Gastrocnemius medialis (tissue), 4 donors: Measurements from ENCODE around the gene KPTN. TPM values are rescaled to one million over a fixed set of nuclear protein-coding genes. Genes with fewer than 3 reads are reported as not detected.

ENCODE experiments used
- ATAC-seq, 2 donors: fragments of 150-250 bp; one replicate each; pipeline ENCODE4 v1.9.1; 2016
- DNase-seq, 2 donors: peaks; one replicate each; pipeline ENCODE4 v3.0.0-alpha.2; 2019
- H3K27ac ChIP-seq, 4 donors: fragments of 200-600 bp; sonication (generic); 1 replicate in 1 of 4; 2 replicates in 3 of 4; pipeline ENCODE4 v1.5.1; 2016 to 2018; ENCODE audit warnings: mild to moderate bottlenecking in 2 of 4, moderate library complexity in 1 of 4
- H3K27me3 ChIP-seq, 3 donors: fragments of 200-600 bp; sonication (generic) in 2 of 3; 1 replicate in 1 of 3; 2 replicates in 2 of 3; pipeline versions ENCODE4 v1.5.1 to v1.6.0; 2016 to 2019; ENCODE audit warnings: mild to moderate bottlenecking in 1 of 3, moderate library complexity in 1 of 3
- H3K36me3 ChIP-seq, 2 donors: fragments of 200-600 bp; sonication (generic) in 1 of 2; one replicate each; pipeline ENCODE4 v1.5.1; 2017 to 2018
- H3K4me1 ChIP-seq, 2 donors: fragments of 200-600 bp; sonication (generic) in 1 of 2; one replicate each; pipeline ENCODE4 v1.5.1; 2016 to 2017; ENCODE audit warnings: mild to moderate bottlenecking in 2 of 2
- H3K4me3 ChIP-seq, 4 donors: fragments of 200-600 bp; sonication (generic) in 3 of 4; 1 replicate in 1 of 4; 2 replicates in 3 of 4; pipeline ENCODE4 v1.5.1; 2016 to 2019; ENCODE audit warnings: mild to moderate bottlenecking in 2 of 4
- H3K9me3 ChIP-seq, 3 donors: fragments of 200-600 bp; sonication (generic) in 2 of 3; 1 replicate in 1 of 3; 2 replicates in 2 of 3; pipeline ENCODE4 v1.5.1; 2016 to 2019
- POLR2A ChIP-seq, 2 donors: fragments of 450-650 bp; IDR thresholded peaks; one replicate each; pipeline ENCODE4 v1.6.1; 2017; ENCODE audit warnings: antibody characterized with exemption in 2 of 2, mild to moderate bottlenecking in 2 of 2, moderate library complexity in 2 of 2
- in situ Hi-C, 4 donors: fragments of 200-750 bp; cut with MboI; loops; one replicate each; pipeline versions ENCODE4 v1.15.0 to v1.8.0; 2017; ENCODE audit warnings: low sequenced_read_pairs in 4 of 4
- intact Hi-C: fragments of 100-400 bp; cut with DNase I; formaldehyde crosslinking; loops from one replicate; pipeline ENCODE4 v1.15.1; 2023; ENCODE audit warnings: low total_unique reads
- total RNA-seq, 4 donors: library from RNA; depleted of rRNA; stranded (reverse); fragments of >200 nt; gene quantifications; one replicate each; pipeline versions ENCODE4 v1.1.0 to v1.2.3, GENCODE V29; 2016
- TF ChIP-seq, protein P1 (sequence below), 5 experiments: fragments of 450-650 bp in 3 of 5; fragments of 200-600 bp in 2 of 5; sonication (generic) in 2 of 5; IDR thresholded peaks in 4 of 5; conservative IDR thresholded peaks in 1 of 5; 1 replicate in 4 of 5; 2 replicates in 1 of 5; pipeline ENCODE4 v1.5.1; 2016 to 2019; ENCODE audit warnings: antibody characterized with exemption in 5 of 5, mild to moderate bottlenecking in 3 of 5, moderate library complexity in 3 of 5

Gene KPTN
- total RNA-seq, 4 donors from 2014 or later, result 0.91 to 6.4 (median 3.9) TPM

DNA sequence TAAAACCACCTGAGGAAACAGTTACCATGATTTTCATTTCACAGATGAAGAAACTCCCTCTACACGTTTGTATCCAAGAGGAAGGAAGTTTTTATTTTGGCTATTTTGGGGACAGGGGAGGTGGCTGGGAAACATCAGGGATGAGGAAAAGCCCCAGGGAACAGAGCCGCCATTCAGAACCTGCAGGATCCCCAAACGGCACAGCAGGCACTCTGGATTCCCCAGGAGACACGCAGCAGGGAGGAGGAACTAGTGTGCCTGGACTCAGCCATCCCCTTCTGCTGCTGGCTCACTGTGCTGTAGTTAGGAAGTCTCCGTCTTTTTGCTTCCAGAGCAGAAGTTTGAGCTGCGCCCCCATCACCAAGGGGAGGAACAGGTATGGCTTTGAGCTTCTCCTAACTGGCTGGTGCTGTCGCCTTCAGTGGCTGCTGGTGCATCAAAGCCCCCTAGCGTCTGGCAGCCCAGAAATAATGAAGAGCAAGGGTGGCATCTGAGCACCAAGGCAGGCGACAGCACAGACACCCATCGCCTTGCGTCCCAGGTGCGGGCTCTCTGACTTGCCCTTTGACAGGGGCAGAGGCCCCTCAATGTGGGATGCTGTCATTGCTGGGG lies 26.6 kb upstream of the KPTN start:
- peak overlapping the region; percentile 1 to 98 (median 10) for H3K4me3 ChIP-seq
- intact Hi-C loops, result loop anchor here (5.0 to 10.0 kb wide), 2 partner anchors 236 to 272 kb away; partner anchors contain the start of gene INAFM1
- H3K27me3 ChIP-seq, result no peaks in the 10 kb centered on the region
- H3K36me3 ChIP-seq, result no peaks in the 10 kb centered on the region
- H3K27ac ChIP-seq, result peak overlapping the region; percentile 96 to 100 (median 99)
- DNase-seq (no peak), ATAC-seq (no peak)
- TF ChIP-seq, protein P1, sequence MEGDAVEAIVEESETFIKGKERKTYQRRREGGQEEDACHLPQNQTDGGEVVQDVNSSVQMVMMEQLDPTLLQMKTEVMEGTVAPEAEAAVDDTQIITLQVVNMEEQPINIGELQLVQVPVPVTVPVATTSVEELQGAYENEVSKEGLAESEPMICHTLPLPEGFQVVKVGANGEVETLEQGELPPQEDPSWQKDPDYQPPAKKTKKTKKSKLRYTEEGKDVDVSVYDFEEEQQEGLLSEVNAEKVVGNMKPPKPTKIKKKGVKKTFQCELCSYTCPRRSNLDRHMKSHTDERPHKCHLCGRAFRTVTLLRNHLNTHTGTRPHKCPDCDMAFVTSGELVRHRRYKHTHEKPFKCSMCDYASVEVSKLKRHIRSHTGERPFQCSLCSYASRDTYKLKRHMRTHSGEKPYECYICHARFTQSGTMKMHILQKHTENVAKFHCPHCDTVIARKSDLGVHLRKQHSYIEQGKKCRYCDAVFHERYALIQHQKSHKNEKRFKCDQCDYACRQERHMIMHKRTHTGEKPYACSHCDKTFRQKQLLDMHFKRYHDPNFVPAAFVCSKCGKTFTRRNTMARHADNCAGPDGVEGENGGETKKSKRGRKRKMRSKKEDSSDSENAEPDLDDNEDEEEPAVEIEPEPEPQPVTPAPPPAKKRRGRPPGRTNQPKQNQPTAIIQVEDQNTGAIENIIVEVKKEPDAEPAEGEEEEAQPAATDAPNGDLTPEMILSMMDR (IDR thresholded peaks at IDR 0.05 in 4 of 5, conservative IDR thresholded peaks at IDR 0.05 in 1 of 5), result no peak
- no peak for TF ChIP-seq POLR2A (IDR thresholded peaks at IDR 0.05)
- in situ Hi-C loops, result loop anchor here in 2 of 4 donors (10.0 kb wide), 2 partner anchors 184 to 194 kb away; no protein-coding TSS in a partner anchor
- no peaks in the 10 kb centered on the region for H3K9me3 ChIP-seq
- peaks cover 79 to 89% of the 10 kb centered on the region in 2 donors for H3K4me1 ChIP-seq

GRCh38 chr19:47509973-47510372 lies 26.0 kb upstream of the KPTN start:
- intact Hi-C loops, result loop anchor here (5.0 to 10.0 kb wide), 2 partner anchors 235 to 272 kb away; partner anchors contain the start of gene INAFM1

DNA sequence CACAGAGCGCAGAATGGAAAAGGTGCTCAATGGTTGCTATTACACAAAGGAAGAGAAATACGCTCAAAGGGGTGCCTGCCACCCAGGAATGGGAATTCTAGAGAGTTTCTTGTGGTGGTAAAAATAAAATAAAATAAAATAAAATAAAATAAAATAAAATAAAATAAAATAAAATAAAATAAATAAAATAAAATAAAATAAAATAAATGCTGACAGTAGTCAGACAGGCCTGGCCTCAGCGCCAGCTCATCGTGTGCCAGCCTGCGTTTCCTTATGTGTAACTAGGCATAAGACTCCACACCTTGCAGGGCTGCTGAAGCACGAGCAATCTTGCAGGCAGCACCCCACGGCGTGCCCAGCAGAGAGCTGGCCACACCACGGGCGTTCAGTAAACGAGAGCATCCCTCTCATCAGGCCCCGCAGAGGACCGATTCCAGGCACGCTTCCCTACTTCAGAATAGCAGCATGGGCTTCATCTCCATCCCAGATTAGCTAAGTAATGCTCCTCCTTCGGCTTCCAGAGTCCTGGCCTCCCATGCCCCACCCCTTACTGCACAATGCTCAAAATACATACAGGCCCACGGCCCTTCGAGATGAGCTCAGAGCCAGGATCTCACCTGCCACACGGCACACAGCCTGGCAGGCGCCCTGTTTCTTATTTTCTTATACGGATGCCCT lies 25.3 kb upstream of the KPTN start:
- Histone ChIP-seq H3K4me3 (peak overlapping the region in 3 of 4 donors; percentile 3 to 31 (median 16)), H3K4me1 (peaks cover 90 to 100% of the 10 kb centered on the region in 2 donors), H3K9me3 (no peaks in the 10 kb centered on the region), H3K36me3 (no peaks in the 10 kb centered on the region), H3K27ac (peak overlapping the region; percentile 96 to 100 (median 99)), H3K27me3 (no peaks in the 10 kb centered on the region)
- DNase-seq, result peak in 1 of 2 donors; percentile 61
- peak in 1 of 2 donors; percentile 25 for ATAC-seq
- intact Hi-C loops, result no loop called here
- in situ Hi-C loops, result no loop called here
- peak in 1 of 2 donors; percentile 11 for TF ChIP-seq POLR2A (IDR thresholded peaks at IDR 0.05)
- TF ChIP-seq, protein P1 (IDR thresholded peaks at IDR 0.05 in 4 of 5, conservative IDR thresholded peaks at IDR 0.05 in 1 of 5), result no peak

More at GRCh38 chr19:47509973-47510372, 26.0 kb upstream of the KPTN start:
- H3K4me1 ChIP-seq, result peaks cover 84 to 94% of the 10 kb centered on the region in 2 donors
- no peaks in the 10 kb centered on the region for H3K27me3 ChIP-seq
- peak overlapping the region in 3 of 4 donors; percentile 3 to 31 (median 16) for H3K4me3 ChIP-seq
- DNase-seq (peak; percentile 44 to 76), ATAC-seq (peak; percentile 43 to 53)
- H3K9me3 ChIP-seq, result no peaks in the 10 kb centered on the region
- no peaks in the 10 kb centered on the region for H3K36me3 ChIP-seq
- in situ Hi-C loops, result loop anchor here in 2 of 4 donors (10.0 kb wide), 2 partner anchors 185 to 195 kb away; no protein-coding TSS in a partner anchor
- TF ChIP-seq POLR2A (IDR thresholded peaks at IDR 0.05), result no peak
- TF ChIP-seq, protein P1 (IDR thresholded peaks at IDR 0.05 in 4 of 5, conservative IDR thresholded peaks at IDR 0.05 in 1 of 5), result no peak
- peak overlapping the region; percentile 96 to 100 (median 99) for H3K27ac ChIP-seq

GRCh38 chr19:47508721-47509120 lies 24.7 kb upstream of the KPTN start:
- TF ChIP-seq, protein P1 (IDR thresholded peaks at IDR 0.05 in 4 of 5, conservative IDR thresholded peaks at IDR 0.05 in 1 of 5), result no peak
- no peak for TF ChIP-seq POLR2A (IDR thresholded peaks at IDR 0.05)
- intact Hi-C loops, result no loop called here
- ATAC-seq (no peak), DNase-seq (no peak)
- Histone ChIP-seq H3K9me3 (no peaks in the 10 kb centered on the region), H3K4me1 (peaks cover 93 to 99% of the 10 kb centered on the region in 2 donors), H3K27me3 (no peaks in the 10 kb centered on the region), H3K27ac (peak overlapping the region; percentile 96 to 100 (median 99)), H3K36me3 (peaks cover 0 to 4% of the 10 kb centered on the region in 2 donors), H3K4me3 (no peak overlapping the region)
- in situ Hi-C loops, result no loop called here
